GM18858 (cell line): ENCODE results near the gene CALR.
"Not testable (repeated sequence)": the region's sequence is repeated elsewhere in the genome, so short reads cannot be mapped to it uniquely, and the experiment has no call there.

Experiments
- ATAC-seq: cut with Tn5 transposase; IDR thresholded peaks from one replicate; pipeline ENCODE4 v1.9.1; 2021; ENCODE audit not compliant: unreplicated experiment

The CALR gene

GRCh38 chr19:12933287-12934072 is 4.9 kb upstream of the CALR start, which contains the start of gene FARSA:
Gene FARSA (minus strand): TSS chr19:12933711. CDS start chr19:12933696, 15 bp downstream.
- ATAC-seq, result peak; percentile 29

- no peak for ATAC-seq
These were observed 3.3 kb upstream of the CALR start for GRCh38 chr19:12935071-12935470.

GRCh38 chr19:12936582-12936981 is 1.8 kb upstream of the CALR start:
- no peak for ATAC-seq

GRCh38 chr19:12937093-12937926 is 1.1 kb upstream of the CALR start:
- ATAC-seq, result no peak

- ATAC-seq, result no peak
These were observed 581 bp downstream of the CALR start for GRCh38 chr19:12938779-12939601.

GRCh38 chr19:12939975-12940423 is 1.6 kb downstream of the CALR start:
- ATAC-seq, result no peak

GRCh38 chr19:12940897-12941296 is 2.5 kb downstream of the CALR start:
- ATAC-seq, result no peak

GRCh38 chr19:12943437-12944044 is 5.1 kb downstream of the CALR start:
- ATAC-seq, result no peak

GRCh38 chr19:12944104-12944674 is 5.8 kb downstream of the CALR start:
- ATAC-seq, result no peak

GRCh38 chr19:12945479-12946091 is 7.2 kb downstream of the CALR start, which contains the start of gene RAD23A:
Gene RAD23A (plus strand): TSS chr19:12945862. CDS start chr19:12945949, 87 bp downstream.
- ATAC-seq, result peak; percentile 64

GRCh38 chr19:12946092-12946721 is 7.8 kb downstream of the CALR start:
- ATAC-seq, result no peak

- no peak for ATAC-seq
These were observed 8.5 kb downstream of the CALR start for GRCh38 chr19:12946731-12947496.

- no peak for ATAC-seq
These were observed 9.5 kb downstream of the CALR start for GRCh38 chr19:12947702-12948611.

- no peak for ATAC-seq
These were observed 10.4 kb downstream of the CALR start for GRCh38 chr19:12948612-12949362.

GRCh38 chr19:12949363-12950283 is 11.2 kb downstream of the CALR start:
- ATAC-seq, result no peak

GRCh38 chr19:12952050-12952449 is 13.6 kb downstream of the CALR start:
- ATAC-seq, result not testable (repeated sequence)
